ENCODE results near the gene BICDL2. TPM values are rescaled to one million over a fixed set of nuclear protein-coding genes. Genes with fewer than 3 reads are reported as not detected.

BICDL2 gene
- total and polyA plus RNA-seq, 2 of the 8 experiments (the other 6 are each of a cell fraction or from before 2014, with no cell fraction given): 7.3 to 15.9 TPM

- CTCF ChIA-PET (ENCODE audit: partially characterized antibody): interaction anchor here (0.6 to 23.8 kb wide), 13 partner anchors 6 to 94 kb away, joined by 3 to 639 read pairs (median 6); partner anchors contain the start of genes CLDN9 and ZSCAN10
- no peak overlapping the region; the same call in 1 of the 2 replicates for H3K27ac ChIP-seq (ENCODE audit: low read depth, low read length)
- no peak overlapping the region for H3K14ac ChIP-seq (ENCODE audit: insufficient read length)
- no peaks in the 10 kb centered on the region for H3K9me3 ChIP-seq (ENCODE audit: insufficient read depth in 2 of 2, low read depth in 1 of 2, low read length in 1 of 2)
- peaks cover 2 to 12% of the 10 kb centered on the region in 2 experiments for H4K20me1 ChIP-seq (replicated peaks in 1 of 2; ENCODE audit: control insufficient read depth in 1 of 2, insufficient read depth in 2 of 2, low read length in 2 of 2)
- peaks cover 0 to 11% (median 3%) of the 10 kb centered on the region in 4 experiments; a peak in 1 of 7 replicates for H3K27me3 ChIP-seq (replicated peaks in 1 of 4; ENCODE audit: control insufficient read depth in 3 of 4, extremely low read depth in 1 of 4, insufficient read depth in 3 of 4, low read length in 3 of 4)
- peaks cover 3% of the 10 kb centered on the region; the same call in 1 of the 2 replicates for H3K23me2 ChIP-seq (ENCODE audit: low read depth, low read length)
- peak in 1 of 2 experiments; percentile 63 for DNase-seq (ENCODE audit: low read depth in 1 of 2, low spot score in 2 of 2)
- peak overlapping the region; percentile 18 to 25; a peak in 1 of 4 replicates for H3K4me2 ChIP-seq (ENCODE audit: insufficient read depth in 1 of 2, low read depth in 2 of 2, low read length in 2 of 2)
- POLR2A ChIA-PET (ENCODE audit: partially characterized antibody): interaction anchor here (0.6 to 34.8 kb wide), 15 partner anchors 8 to 1471 kb away, joined by 3 to 1808 read pairs (median 5); partner anchors contain the start of genes CLDN6, CLDN9, HCFC1R1 and MMP25
- H4K91ac ChIP-seq (replicated peaks; ENCODE audit: insufficient read length, low read length): peak overlapping the region; percentile 1
- WGBS, 2 experiments (ENCODE audit: extremely low coverage in 1 of 2, insufficient coverage in 1 of 2, insufficient read length in 1 of 2, insufficient replicate concordance in 2 of 2, low coverage in 1 of 2, low lambda C conversion rate in 2 of 2, missing lambda C conversion rate in 1 of 2): 40% methylated on average over 11 of the region's 11 CpGs; no CpG with 5 or more reads in 1 of the 2 experiments
- H3K79me1 ChIP-seq (ENCODE audit: low read depth, low read length): 0 out of 2 replicates have a peak, but pooled peaks cover 2% of the 10 kb centered on the region
- peak; percentile 70 for FAIRE-seq
- no peak overlapping the region for H3K9ac ChIP-seq (replicated peaks in 1 of 4; ENCODE audit: extremely low read depth in 1 of 4, low read depth in 3 of 4, low read length in 3 of 4)
- H3K36me3 ChIP-seq (ENCODE audit: control insufficient read depth in 2 of 4, insufficient read depth in 4 of 4, low read length in 3 of 4): no peaks in the 10 kb centered on the region
- no peak overlapping the region; a peak in 1 of 8 replicates for H3K4me3 ChIP-seq (ENCODE audit: extremely low read depth in 1 of 4, insufficient read depth in 2 of 4, low read depth in 3 of 4, low read length in 4 of 4)
- H2BK15ac ChIP-seq (ENCODE audit: low read length): peak overlapping the region; percentile 46; the same call in 1 of the 2 replicates
- H2AK5ac ChIP-seq (ENCODE audit: low read depth, low read length): 0 out of 2 replicates have a peak overlapping the region, but pooled peaks have one; percentile 24
- no peak overlapping the region; the same call in 1 of the 2 replicates for H2BK5ac ChIP-seq (ENCODE audit: low read depth, low read length)
- peak overlapping the region; percentile 51 for H4K5ac ChIP-seq (ENCODE audit: insufficient read length, low read depth, low read length)
- no peak overlapping the region for H3K4ac ChIP-seq (replicated peaks; ENCODE audit: insufficient read length, low read depth, low read length)
- 0 out of 2 replicates have a peak overlapping the region, but pooled peaks have one; percentile 32 for H2BK12ac ChIP-seq (ENCODE audit: low read depth, low read length)
- no peak overlapping the region for H2AFZ ChIP-seq (ENCODE audit: low read length)
- H4K8ac ChIP-seq (ENCODE audit: extremely low read depth, insufficient read depth, low read length): peak overlapping the region; percentile 81; the same call in 1 of the 2 replicates
- H3K79me2 ChIP-seq (ENCODE audit: control insufficient read depth in 1 of 2, insufficient read depth in 2 of 2, low read length in 2 of 2): no peaks in the 10 kb centered on the region
- no peak overlapping the region for H2BK120ac ChIP-seq (replicated peaks; ENCODE audit: low read depth, low read length)
- H3K56ac ChIP-seq (replicated peaks; ENCODE audit: insufficient read length, low read depth, low read length): no peak overlapping the region
- peaks cover 3 to 19% (median 12%) of the 10 kb centered on the region in 4 experiments for H3K4me1 ChIP-seq (replicated peaks in 1 of 4; ENCODE audit: control insufficient read depth in 3 of 4, insufficient read depth in 4 of 4, low read length in 3 of 4)
- H3K18ac ChIP-seq (ENCODE audit: extremely low read depth, low read length): peak overlapping the region; percentile 71; the same call in 1 of the 2 replicates
- no peak overlapping the region; the same call in 1 of the 2 replicates for H2BK20ac ChIP-seq (ENCODE audit: low read length)
- H3K23ac ChIP-seq (ENCODE audit: insufficient read length): no peak overlapping the region
- TF ChIP-seq TEAD4 (IDR thresholded peaks at IDR 0.05; ENCODE audit: low read depth, low read length): no peak
- no peak for TF ChIP-seq TCF12 (IDR thresholded peaks at IDR 0.05; ENCODE audit: low read depth, low read length)
- TF ChIP-seq USF2 (IDR thresholded peaks at IDR 0.05; ENCODE audit: low read length): no peak
- TF ChIP-seq RAD21 (IDR thresholded peaks at IDR 0.05 in 1 of 2, conservative IDR thresholded peaks at IDR 0.05 in 1 of 2; ENCODE audit: low read depth in 2 of 2, low read length in 2 of 2): no peak
- no peak for TF ChIP-seq TAF1 (IDR thresholded peaks at IDR 0.05; ENCODE audit: low read depth, low read length)
- TF ChIP-seq BRCA1 (IDR thresholded peaks at IDR 0.05; ENCODE audit: low read depth, low read length): no peak
- TF ChIP-seq, protein P1, sequence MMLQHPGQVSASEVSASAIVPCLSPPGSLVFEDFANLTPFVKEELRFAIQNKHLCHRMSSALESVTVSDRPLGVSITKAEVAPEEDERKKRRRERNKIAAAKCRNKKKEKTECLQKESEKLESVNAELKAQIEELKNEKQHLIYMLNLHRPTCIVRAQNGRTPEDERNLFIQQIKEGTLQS (IDR thresholded peaks at IDR 0.05; ENCODE audit: insufficient read depth, low read depth, low read length): peak; percentile 84
- TF ChIP-seq KDM4A (IDR thresholded peaks at IDR 0.05; ENCODE audit: low read depth, low read length, severe bottlenecking): no peak
Measured at GRCh38 chr16:3038256-3038655, 1.5 kb upstream of the BICDL2 start.

All from H1 (cell line).